ENCODE results near the gene DOP1A.

DOP1A gene

DNA sequence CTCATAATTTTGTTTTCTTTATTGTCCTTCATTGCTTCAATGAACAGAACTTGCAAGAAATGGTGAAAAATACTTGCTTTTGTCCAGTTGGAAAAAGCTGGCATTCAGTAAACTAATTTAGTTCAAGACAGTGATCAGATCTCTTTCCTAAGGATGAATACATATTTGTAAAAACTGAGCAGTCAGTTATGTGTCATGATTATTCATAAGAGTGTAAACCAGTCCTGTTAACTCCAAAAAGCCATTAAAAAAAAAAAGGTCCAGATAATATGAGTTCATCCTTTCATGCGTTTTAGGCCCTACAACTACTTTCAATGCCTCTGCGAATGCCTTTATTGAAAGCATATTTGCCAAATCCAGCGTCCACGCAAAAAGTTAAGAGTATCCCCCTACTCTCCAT, 125.0 kb downstream of the DOP1A start:
- DNase-seq (ENCODE audit: low read depth, low spot score) = no peak
- TF ChIP-seq, protein P1, sequence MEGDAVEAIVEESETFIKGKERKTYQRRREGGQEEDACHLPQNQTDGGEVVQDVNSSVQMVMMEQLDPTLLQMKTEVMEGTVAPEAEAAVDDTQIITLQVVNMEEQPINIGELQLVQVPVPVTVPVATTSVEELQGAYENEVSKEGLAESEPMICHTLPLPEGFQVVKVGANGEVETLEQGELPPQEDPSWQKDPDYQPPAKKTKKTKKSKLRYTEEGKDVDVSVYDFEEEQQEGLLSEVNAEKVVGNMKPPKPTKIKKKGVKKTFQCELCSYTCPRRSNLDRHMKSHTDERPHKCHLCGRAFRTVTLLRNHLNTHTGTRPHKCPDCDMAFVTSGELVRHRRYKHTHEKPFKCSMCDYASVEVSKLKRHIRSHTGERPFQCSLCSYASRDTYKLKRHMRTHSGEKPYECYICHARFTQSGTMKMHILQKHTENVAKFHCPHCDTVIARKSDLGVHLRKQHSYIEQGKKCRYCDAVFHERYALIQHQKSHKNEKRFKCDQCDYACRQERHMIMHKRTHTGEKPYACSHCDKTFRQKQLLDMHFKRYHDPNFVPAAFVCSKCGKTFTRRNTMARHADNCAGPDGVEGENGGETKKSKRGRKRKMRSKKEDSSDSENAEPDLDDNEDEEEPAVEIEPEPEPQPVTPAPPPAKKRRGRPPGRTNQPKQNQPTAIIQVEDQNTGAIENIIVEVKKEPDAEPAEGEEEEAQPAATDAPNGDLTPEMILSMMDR (IDR thresholded peaks at IDR 0.05; ENCODE audit: insufficient read depth, low read length, missing control alignments) = no peak
- CTCF ChIA-PET = interaction anchor here (1.8 kb wide), 1 partner anchor 127 kb away, joined by 7 read pairs; the partner anchor contains the start of gene UBE3D
- H3K4me3 ChIP-seq (ENCODE audit: low read depth, low read length) = peak overlapping the region; percentile 91
- POLR2A ChIA-PET = no interaction called here

DNA sequence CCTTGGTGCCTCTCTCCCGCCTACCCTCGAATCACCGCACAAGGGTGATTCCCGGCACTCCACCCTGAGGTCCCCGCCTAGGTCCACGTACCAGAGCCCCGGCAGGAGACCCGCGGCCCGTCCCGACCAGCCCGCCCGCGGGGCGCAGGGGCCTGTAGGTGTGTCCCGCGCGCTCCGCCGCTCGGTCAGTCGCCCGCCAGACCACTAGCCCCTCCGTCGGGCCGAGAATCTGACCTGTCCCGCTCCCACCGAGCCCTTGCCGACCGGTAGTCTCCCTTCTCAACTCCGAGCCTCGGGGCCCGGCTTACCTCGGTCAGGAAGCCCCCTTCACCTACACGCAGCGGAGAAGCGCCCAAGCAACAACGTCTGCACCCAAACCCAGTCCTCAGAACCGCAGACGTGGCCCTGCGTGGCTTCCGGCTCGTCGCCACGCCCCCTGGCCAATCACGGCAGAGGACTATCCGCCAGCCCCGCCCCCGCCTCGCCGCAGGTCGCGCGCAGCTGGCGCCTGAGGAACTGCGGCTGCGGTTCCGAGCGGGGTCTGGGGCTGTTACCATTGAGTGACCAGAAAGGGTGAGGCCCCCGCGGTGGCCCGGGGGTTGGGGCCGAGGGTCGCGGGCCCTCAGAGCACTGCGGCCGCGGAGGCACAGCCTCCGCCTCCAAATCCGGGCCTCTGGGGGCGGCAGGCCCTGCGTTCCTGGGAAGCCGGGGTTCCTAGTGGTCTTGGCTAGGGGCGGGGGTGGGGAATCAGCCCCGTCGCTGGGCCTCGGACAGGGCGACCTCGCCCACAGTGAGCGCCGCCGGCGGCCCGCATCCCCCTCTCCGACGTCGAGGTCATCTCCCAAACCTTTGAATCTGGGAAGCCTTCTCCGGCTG, 125.6 kb downstream of the DOP1A start, which contains the start of the genes PGM3 and RWDD2A:
Gene PGM3 (minus strand): TSS at position 395 of the 876 bp plus-strand sequence. CDS start 2,253 bp downstream, outside the sequence.
Gene RWDD2A (plus strand): TSS at position 487 of the 876 bp plus-strand sequence. CDS start 1,095 bp downstream, outside the sequence.
- TF ChIP-seq, protein P1 (IDR thresholded peaks at IDR 0.05; ENCODE audit: insufficient read depth, low read length, missing control alignments) = no peak
- POLR2A ChIA-PET = interaction anchor here (0.7 to 1.0 kb wide), 2 partner anchors 10 to 126 kb away, joined by 4 read pairs; no protein-coding TSS in a partner anchor

DNA sequence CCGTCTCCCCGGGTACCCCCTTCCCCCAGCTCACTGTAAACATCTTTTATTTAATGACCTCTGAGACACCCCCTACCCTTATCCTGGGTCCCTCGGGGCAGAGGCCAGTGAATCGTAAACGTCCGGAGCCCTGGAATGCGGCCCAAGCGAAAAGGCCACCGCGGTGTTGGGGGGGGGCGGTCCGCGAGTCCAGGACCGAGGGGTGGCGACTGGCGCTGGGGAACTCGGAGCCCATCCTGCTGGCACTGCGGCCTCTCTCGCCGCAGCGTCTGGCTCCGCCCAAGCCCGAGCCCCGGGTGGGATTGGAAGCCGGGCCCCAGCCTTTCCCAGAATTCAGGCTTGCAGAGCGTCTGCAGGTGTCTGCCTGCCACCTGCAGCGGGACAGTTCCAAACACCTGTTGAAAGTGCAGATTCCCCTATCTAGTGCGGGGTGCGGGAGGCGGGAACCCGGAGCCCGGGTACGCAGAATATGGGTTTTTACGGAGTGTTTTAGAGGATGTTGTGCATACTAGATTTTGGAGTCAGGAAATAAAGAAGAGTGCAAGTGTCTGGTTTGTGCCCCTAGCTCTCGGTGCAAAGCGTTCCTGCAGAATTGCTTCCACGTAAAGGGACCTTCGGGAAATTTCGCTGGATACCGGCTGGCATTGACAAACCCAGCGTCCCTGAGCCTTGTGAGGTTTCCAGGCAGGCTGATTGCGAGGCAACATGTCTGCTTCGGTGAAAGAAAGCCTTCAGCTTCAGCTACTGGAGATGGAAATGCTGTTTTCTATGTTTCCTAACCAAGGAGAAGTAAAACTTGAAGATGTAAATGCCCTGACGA, 126.5 kb downstream of the DOP1A start:
- no peak for DNase-seq (ENCODE audit: low read depth, low spot score)
- CTCF ChIA-PET = interaction anchor here (0.6 to 7.7 kb wide), 6 partner anchors 16 to 319 kb away, joined by 3 to 78 read pairs (median 4); partner anchors contain the start of genes DOP1A and UBE3D
- peak overlapping the region; percentile 91 for H3K4me3 ChIP-seq (ENCODE audit: low read depth, low read length)
- POLR2A ChIA-PET = interaction anchor here (0.7 to 1.0 kb wide), 2 partner anchors 10 to 127 kb away, joined by 4 read pairs; no protein-coding TSS in a partner anchor
- TF ChIP-seq, protein P1 (IDR thresholded peaks at IDR 0.05; ENCODE audit: insufficient read depth, low read length, missing control alignments) = no peak

More for the DNA sequence above, 125.6 kb downstream of the DOP1A start, which contains the start of the genes PGM3 and RWDD2A:
- CTCF ChIA-PET = interaction anchor here (0.6 to 1.8 kb wide), 5 partner anchors 17 to 320 kb away, joined by 3 to 7 read pairs (median 4); partner anchors contain the start of gene UBE3D
- DNase-seq (ENCODE audit: low read depth, low spot score) = no peak
- peak within 1 kb of the TSS; percentile 91 for H3K4me3 ChIP-seq (ENCODE audit: low read depth, low read length)

DNA sequence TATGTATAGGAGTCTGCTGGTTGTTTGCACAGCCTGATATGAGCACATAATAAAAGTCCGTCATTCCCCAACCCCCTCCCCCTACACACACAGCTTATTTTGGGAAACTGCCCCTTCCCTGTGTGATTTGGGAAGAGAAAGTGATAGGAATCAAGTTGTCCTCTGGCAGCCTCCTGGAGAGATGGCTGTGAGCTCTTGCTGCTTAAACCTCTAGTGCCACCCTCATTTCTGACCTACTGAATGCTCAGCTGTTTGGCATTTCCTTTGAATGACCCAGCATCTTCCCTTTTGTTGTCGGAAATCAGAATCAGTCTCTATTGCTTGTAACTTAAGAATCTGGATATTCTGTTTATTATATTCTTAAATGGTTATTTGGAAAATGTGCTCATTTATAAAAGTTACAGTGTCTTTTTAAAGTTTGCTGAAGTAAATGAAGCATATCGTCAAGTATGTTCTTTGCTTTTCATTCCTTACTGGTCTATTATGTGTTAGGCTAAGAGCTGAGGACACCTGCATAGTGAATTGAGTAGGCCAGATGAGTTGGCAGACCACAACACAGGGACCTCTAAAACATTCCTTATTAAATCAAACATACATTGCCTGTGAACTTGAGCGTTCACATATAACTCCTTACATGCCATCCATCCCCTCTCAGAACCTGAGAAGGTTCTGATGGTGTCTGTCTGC, 131.2 kb downstream of the DOP1A start:
- DNase-seq (ENCODE audit: low read depth, low spot score) = no peak
- TF ChIP-seq, protein P1 (IDR thresholded peaks at IDR 0.05; ENCODE audit: insufficient read depth, low read length, missing control alignments) = no peak
- ChIA-PET CTCF (interaction anchor here (0.8 to 7.7 kb wide), 7 partner anchors 10 to 317 kb away, joined by 4 to 78 read pairs (median 5); partner anchors contain the start of genes DOP1A and UBE3D), POLR2A (interaction anchor here (0.5 to 0.7 kb wide), 2 partner anchors 15 to 17 kb away, joined by 3 to 4 read pairs; no protein-coding TSS in a partner anchor)
- no peak overlapping the region for H3K4me3 ChIP-seq (ENCODE audit: low read depth, low read length)

DNA sequence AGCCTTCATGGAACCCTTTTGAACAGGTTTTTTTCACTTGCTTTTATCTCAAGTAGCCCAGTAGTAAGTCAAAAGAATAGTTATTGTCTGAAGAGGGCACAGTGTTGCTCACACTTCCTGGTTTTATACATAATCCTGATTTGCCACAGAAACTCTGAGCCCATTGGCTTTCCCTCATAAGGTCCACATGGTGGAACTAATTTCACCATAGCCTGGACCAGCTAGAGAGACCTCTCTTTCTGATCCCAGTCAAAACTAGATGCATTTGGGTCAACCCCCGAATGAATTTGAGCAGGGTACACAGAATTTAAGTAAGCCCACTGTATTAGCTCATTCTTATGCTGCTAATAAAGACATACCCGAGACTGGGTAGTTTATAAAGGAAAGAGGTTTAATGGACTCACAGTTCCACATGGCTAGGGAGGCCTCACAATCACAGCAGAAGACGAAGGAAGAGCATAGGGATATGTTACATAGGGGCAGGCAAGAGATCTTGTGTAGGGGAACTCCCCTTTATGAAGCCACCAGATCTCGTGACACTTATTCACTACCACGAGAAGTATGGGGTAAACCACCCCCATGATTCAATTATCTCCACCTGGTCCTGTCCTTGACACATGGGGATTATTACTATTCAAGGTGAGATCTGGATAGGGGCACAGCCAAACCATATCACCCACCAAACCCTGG, 131.8 kb downstream of the DOP1A start:
- TF ChIP-seq, protein P1 (IDR thresholded peaks at IDR 0.05; ENCODE audit: insufficient read depth, low read length, missing control alignments) = no peak
- DNase-seq (ENCODE audit: low read depth, low spot score) = no peak
- POLR2A ChIA-PET = interaction anchor here (0.7 kb wide), 1 partner anchor 16 kb away, joined by 4 read pairs; no protein-coding TSS in a partner anchor
- CTCF ChIA-PET = interaction anchor here (1.2 to 7.7 kb wide), 5 partner anchors 9 to 316 kb away, joined by 4 to 78 read pairs (median 7); partner anchors contain the start of genes DOP1A and UBE3D
- H3K4me3 ChIP-seq (ENCODE audit: low read depth, low read length) = no peak overlapping the region

Data from AG04449 (cell line).